ENCODE measurements around the gene SMPX.
A peak's percentile ranks its signal among the peaks of the same experiment; 100 is the strongest.

The SMPX gene

DNA sequence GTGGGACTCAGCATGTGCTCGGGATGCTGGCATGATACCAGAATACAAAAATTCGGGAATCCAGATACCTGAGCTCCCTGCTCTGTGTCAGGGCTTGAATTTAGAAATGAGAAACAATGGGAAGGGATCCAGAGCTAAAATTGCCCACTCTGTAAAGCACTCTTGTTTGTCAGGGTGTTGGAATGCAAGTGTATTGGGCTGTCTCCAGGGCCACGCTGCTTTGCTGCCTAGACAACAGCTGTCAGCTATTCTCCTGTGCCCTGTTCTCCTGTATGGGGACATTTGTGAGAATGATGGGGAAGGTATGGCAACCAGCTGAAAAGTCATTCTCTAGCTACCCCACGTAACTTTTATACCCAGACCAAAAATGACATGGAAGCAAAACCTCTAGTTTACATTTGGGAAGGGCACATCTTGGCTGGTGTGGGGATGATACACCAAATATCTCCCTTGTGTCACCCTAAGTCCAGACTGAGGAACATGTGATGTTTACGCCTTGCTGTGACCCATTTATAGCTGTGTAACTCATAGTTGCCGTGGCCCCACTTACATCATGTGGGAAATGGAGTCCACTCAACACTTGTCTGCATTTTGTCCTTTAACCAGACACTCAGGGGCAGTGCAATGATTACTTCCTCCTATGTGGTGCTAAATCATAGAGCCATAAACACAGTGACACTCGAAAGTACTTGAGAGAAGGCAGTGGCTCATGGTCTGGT lies 46.6 kb downstream of the SMPX start:
- DNase-seq: no peak

DNA sequence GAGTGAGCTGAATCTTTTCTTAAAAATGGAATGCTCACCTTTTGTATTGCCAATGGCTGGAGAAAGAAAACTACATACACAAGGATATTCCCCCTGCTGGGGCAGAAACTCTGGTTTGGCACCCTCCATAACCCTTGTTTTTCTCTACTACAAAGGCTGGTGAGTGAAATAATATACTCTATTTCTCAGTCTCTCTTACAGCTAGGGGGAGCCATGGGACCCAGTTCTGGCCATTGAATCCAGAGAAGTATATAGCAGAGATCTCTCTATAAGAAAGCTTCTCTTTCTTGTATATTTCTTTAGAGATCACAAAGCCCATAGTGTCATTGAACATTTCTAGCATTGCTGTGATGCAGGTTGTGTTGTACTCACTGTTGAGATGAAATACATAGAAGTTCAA lies 49.8 kb downstream of the SMPX start:
- no peak for DNase-seq

DNA sequence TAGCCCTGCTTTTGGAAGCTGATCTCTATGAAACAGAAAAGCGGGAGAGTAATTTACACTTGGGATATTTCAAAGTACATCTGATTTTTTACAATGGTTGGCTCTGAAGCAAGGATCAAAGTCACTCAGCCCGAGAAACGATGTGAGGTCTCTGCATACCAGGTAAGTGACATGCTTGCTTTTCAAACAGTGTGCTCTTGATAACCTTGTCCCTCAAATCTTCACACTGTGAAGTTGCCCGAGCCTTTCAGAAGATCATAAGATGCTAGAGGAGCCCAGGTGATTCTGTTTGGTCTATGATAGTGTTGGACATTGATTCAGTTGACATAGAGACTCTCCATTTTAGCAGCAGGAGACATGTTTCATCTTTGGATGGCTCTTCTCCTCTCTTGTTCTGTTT lies 52.7 kb downstream of the SMPX start:
- DNase-seq: no peak

DNA sequence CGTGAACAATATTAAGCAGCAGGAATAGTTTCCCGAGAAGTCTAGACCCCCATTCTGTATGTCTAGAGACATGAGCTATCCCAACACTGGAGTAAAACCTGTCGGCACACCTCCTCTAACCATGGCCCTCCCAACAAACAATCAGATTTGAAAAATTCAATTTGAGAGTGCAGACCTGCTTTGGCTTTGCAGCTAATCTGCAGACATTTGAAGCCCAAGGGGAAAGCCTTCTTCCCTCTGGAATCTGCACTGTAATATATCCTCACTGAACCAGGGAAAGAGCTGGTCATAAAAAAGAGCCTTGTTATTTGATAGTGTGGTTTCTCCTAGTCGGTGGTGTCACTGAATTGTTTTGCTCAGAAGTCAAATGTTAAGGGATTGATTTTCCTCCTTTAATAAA lies 55.2 kb downstream of the SMPX start:
- DNase-seq: no peak

DNA sequence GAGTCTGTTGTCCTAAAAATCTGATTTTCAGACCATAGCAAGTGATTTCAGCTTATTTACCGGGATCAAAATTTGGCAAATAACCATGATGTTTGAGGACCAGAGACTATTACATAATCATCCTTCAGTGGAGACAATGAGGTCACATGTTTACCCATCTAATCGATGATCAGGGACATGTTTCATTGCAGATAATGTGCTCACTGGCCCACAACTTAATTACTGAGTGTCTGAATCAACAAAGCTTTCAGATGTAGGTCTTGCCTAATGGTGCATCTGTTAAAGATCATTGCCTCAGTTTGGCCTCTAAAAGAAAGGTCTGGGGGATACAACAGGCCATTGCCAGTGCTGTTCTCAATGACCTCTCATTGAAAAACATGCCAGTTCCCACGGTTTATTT lies 56.9 kb downstream of the SMPX start:
- no peak for DNase-seq

DNA sequence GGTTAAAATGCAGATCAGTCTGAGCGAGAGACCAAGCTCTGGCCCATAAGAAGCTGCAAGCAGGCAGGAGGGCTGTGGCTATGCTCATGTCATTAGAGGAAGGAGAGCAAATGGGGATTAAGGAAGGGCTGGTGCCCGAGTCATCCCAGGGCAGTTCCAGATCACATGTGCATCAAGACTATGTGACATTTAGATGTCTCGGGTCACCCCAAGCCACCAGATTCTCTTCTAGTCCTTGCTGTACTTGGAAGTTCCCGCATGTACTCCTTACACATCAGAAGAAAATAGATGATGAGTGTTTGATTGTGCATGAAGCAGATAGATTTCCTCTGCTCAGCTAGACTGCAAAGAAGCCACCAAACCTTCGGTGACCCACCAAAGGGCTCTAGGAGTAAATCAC lies 57.6 kb downstream of the SMPX start:
- DNase-seq: no peak

DNA sequence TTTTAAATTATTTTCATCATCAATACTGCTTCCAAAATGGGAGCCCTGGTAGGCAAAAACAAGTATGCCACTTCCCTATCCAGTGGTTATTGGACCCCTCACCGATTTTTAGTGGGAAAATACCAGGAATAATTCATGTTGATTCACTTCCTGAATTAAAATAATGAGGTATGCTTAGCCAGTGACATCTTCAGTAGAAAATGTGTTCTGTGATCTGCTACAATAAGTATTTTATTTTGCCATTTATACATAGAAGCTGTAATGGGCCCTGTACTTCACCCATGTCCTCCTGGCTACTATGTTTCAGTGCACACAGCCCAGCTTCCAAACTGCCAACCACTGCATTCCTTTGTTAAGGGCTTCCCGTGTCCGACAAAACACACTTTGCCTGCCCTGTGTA lies 58.8 kb downstream of the SMPX start:
- no peak for DNase-seq

DNA sequence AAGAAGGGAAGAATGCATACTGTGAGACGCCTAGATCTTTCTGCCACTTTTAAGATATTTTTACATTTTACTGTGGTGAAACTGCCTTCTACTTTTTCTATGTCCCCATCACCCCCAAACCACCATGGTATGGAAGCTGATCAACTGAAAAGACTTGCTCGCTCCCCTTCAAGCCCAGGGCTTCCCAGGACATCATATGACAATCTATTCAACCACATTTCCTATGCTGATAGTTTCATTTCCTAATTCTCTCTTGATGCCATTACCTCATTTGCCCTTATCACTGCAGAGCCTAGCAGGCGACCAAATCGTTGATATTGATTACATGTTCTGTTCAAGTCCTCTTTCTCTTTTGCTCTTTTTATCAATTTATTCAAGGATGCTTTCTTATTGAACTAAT lies 59.6 kb downstream of the SMPX start:
- DNase-seq: no peak

DNA sequence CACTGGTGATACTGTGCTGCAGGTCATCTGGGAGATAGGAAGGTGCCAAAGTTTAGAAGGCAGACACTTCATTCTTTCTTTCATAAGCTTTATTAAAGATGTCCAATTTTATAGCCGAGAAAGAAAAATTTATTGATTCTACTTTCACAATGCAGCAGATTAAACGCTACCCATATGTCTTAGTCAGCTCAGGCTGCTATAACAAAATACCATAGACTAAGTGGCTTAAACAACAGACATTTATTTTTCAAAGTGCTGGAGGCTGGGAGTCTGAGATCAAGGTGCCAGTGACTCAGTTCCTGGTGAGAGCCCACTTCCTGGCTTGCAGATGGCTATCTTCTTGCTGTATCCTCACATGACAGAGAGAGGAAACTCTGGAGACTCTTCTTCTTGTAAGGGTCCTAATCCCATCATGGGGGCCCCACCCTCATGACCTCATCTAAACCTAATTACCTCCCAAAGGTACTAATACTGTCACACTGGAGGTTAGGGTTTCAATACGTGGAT lies 66.4 kb downstream of the SMPX start:
- DNase-seq: no peak

DNA sequence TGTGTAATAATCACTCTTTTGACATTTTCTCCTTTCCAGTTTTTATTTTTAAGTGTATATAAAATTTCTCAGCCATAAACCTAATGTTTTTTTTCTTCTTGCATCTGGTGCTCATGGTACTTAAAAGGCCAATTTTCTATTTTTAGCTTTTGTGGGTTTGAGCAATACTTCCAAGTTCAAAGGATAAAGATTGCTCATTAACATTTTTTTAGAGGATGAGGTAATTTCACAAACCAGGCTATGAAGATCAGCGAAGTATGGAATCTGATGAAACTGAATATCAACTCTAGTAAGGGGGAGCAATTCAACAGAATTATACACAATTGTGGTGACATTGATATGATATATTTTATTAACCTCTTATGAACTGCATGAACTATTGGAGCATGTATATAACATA lies 74.0 kb downstream of the SMPX start:
- DNase-seq: no peak

DNA sequence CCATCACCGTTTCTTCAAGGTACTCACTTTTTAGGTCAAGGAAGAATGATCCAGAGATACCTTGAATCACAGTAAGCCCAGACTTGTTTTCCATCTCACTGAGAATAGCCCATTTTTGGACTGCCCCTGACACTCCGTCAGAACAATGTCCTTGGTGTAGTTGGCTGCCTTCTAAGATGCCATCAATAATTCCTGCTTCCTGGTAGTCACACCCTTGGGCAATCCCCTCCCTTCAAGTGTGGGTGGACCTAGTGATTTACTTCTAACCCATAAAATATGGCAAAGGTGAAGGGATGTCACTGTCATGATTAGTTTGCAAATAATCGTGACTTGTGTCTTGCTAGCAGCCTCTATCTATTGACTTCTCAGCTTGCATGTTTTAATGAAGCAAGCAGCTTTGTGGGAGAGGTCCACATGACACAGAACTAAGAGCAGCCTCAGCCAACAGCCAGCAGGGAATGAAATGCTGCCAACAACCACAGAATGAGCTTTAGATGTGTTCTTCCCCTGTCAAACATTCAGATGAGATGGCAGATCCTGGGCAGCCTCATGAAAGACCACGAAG lies 79.8 kb downstream of the SMPX start:
- DNase-seq: no peak

DNA sequence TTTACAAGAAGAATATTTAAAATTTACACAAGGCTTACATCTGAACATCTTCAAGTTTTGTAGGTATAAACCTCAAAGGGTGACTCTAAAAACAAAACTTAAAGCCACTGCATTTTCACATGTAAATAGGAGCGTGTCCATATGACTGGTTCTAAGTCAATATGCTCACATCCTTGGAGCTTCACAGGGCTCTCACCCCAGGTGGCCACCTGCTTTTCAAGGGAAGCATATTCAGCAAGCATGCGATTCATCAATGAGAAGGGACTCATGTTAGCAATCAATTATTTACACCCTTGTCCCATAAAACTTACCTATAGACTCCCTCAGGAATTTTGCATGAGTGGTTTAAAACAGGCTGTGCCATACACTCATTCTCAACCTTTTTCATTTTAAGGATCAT lies 82.0 kb downstream of the SMPX start:
- no peak for DNase-seq

DNA sequence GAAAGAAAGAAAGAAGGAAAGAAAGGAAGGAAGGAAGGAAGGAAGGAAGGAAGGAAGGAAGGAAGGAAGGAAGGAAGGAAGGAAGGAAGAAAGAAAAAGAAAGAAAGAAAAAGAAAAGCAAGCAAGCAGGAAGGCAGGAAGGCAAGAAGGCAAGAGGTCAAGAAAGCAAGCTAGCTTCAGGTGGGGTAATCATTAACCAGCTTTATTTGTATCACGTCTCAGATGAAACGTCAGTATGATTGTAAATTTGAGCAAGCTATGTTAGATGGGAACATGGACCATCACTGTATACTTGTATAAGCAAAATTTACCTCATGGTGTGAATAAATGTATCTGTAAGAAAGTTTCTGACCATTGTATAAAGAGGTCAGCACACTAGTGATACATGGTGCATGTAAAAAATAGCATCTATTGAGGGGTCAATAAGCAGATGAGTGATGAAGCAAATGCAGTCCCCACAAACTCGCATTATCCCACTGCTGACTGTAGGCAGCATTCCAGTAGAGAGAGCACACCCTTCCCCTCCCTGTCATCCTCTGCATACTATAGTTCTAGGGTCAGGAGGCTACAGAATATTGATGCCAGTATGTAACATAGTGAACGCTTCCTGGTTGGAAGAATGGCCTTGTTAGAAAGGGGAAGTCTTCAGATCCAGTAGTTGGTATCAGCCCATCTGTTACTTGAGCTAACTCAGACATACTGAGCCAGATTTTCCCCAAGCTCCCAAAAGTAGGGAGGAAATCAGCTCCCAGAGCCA lies 83.3 kb downstream of the SMPX start:
- DNase-seq: no peak

DNA sequence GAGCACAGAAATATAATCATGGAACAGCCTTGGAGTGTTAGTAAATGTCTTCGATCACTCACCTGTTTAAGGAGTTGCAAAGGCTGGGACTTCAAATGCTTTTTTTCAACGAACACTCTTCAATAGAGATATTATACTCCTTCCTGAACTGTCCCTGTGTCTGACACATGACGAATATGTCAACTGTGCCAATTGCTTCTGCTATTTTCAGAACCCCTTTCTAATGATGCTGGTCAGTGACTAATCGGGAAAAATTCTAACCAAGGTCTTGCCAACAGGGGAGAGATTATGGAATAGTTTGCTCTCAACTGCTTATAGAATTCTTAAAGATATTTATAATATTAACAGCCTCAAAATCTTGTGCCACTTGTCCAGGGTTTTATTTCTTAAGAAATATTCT lies 91.2 kb downstream of the SMPX start:
- DNase-seq: no peak

DNA sequence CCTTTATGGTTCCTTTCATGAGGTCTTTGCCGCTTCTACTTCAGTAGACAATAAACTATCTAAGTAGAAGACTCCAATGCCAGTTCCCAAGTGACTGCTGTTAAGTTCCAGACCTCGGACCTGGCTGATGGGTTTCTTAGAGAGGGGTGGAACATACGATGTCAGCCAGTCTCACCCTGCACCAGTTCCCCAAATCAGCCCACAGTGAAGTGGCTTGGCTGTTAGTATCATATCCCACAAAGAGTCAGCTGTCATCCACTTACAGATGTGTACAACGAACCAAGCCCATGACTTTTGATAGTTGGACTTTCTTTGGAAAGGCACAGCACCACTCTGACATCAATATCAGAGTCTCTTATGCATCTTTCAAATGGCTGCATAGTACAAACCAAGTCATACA lies 91.7 kb downstream of the SMPX start:
- DNase-seq: no peak

DNA sequence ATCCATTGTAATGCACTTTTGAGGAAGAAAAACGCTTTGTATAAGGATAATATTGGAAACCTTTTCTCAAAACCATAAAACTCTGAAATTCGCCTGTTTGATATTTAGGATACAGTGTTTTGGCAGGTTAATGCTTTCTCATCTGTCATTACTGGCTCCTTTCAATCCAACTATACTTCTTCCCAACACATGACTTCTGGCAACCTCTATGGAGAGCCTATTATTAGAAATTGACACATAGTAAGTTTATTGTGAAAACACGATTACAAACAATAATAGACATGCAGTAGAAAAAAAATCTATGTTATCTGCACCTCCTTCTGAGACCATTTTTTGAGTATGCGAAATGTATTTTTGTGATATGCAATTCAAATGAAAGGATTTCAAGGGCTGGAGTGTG lies 95.2 kb downstream of the SMPX start:
- no peak for DNase-seq

DNA sequence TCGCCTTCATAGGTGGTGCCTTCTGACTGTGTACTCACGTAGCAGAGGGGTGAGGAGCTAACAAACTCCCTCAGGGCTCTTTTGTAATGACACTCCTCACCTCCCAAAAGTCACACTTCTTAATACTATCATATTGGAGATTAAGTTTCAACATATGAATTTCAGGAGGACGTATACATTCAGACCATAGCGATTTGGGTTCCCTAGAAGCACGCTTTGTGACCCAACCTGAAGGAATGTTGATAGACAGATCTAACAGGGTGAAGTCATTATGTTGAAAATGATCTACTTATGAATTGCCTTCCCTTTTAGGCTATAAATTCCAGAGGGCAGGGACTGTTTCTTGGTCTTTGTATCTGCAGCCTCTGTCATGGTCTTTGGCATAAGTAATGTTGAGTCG lies 96.6 kb downstream of the SMPX start:
- no peak for DNase-seq

DNA sequence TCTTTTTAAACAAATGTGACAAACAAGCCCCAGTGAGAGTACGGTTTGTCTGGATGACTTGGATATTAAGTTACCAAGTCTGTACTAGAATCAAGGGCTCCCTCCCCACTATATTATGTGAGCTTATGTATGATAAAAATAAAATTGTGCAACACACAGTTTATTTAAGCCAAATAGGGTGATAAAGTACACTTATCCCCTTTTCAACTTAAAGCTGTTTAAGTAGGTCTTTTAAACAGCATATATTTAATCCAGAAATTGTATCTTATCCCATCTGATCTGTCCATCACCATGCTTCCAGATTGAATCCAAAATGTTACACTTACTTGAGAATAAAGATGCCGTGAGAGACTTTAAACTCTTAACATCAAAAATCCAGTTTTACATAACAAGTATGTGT lies 97.8 kb downstream of the SMPX start:
- DNase-seq: no peak

DNA sequence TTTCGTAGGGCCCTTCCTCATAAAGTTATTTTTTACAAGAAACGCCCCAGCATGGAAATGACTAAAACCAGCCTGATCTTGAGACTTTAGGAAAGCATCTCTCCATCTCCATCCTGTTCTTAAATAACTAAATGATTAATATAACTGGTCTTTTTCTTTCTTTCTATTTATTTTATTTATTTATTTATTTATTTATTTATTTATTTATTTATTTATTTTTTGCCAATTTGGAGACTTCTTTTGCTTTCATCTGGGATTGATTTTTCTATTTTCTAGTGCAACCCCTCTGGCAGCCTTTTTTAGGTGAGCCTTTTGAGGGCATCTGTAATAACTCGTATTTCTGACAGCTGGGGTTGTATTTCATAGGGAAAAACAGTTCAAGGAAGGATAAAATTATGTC lies 98.6 kb downstream of the SMPX start:
- no peak for DNase-seq

DNA sequence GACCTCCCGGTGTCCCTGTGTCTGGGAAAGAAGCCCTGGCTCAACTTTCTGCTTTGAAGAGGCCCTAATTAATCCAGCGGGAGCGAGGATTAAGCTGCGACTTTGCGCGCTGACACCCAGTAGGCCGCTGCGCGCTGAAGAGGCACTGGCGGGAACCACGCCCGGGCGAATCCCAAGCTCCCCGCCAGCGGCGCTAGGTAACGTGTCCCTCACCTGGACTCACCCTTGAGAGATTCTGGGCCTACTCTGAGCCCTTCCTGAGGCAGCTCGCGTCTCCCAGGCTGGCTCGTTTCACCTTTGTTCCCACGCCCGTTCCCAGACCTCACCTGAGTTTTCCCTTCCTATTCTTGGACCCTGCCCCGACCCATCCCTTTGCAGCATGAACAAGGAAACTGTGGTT lies 99.2 kb downstream of the SMPX start:
- no peak for DNase-seq

DNA sequence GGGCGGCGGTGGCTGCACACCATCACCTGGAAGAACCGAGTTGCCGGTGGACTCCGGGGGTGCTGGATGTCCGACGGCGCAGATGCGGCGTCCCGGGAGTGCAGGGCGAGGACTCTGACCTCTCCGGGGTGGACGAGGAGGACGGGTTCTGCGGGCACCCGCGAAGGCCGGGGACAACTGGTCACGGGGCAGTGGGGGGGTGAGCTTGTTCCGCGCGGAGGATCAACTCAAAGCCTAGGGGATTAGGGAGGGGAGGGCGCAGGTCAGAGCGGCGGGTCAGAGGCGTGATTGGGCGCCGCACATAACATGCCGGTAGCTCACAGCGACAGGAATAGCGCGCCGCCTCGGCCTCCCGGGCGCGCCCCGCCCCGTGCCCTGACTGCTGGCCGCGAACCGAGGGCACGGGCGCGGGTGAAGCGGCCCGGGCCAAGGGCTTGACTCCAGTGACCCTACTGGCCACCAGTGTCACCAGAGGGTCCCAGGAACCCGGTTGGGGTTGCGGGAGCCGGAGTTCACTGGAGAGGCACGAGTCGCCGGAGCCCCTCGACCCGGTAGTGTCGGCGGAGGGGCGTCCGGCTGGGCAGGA lies 99.7 kb downstream of the SMPX start, which contains the start of gene KLHL34:
Gene KLHL34 (minus strand): TSS at position 179 of the 586 bp plus-strand sequence. CDS start 542 bp downstream, outside the sequence.
- DNase-seq: peak in 2 of 4 experiments; percentile 4 to 6

DNA sequence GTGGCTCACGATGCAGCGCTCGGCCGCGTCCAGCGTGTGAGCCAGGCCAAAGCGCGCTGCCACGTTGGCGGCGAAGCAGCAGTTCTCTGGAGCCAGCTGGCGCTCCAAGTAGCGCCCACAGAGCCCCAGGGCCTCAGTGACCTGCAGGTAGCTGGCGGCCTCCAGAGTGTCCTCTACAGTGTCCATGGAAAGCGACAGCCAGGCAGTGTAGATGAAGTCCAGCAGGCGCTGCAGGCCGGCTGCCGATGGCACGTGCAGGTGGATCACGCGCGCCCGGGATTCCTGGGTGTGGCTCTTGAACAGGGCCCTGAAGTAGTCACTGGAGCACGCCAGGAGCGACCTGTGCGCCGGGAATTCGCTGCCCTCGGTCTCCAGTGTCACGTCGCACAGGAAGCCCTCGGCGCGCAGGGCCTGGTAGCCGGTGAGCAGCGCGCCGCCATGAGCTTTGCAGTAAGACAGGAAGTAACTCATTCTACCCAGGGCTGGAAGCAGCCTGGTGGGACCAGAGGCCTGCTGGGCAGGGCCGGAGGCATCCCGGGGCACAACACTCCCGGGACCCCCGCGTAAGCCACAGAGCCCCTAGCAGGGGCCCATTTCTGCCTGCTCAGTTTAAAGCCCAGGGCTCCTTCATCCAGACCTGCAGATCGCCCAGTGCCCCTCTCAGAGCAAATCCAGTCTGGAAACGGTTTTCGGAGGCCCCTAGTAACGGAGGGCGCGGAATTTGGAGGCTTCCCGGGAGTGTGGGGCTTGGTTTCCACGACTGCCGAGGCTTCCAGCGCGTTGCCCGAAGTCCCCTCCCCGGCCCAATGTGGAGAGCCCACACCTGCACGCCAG lies 100.4 kb downstream of the SMPX start:
- peak in 3 of 4 experiments; percentile 1 to 19 (median 1) for DNase-seq
